ENCODE measurements around the gene SCG2.
"Not testable (repeated sequence)": the region's sequence is repeated elsewhere in the genome, so short reads cannot be mapped to it uniquely, and the experiment has no call there.

Gene SCG2

DNA sequence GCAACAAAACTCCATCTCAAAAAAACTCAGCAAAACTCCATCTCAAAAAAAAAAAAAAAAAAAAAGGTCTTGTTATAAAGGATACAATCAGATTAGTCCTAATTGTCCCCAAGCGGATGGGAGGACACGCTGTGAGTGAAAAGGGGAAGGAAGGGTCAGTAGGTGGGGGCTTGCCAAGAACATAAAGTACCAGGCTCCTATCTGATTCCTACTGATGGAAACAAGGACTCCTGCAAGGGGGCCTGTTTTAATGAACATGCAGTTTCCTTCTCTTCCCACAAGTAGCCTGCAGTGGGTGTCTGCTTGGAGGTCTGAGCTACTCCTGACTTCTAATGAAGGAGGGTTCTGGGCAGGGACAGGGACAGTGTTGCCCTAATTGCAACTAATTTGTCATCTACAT lies 7.9 kb downstream of the SCG2 start:
- no peaks in the 10 kb centered on the region for H3K36me3 ChIP-seq (ENCODE audit: insufficient read depth, low read length)
- H3F3A ChIP-seq (ENCODE audit: insufficient read depth, low read length) = no peaks in the 10 kb centered on the region
- H3K79me2 ChIP-seq (ENCODE audit: insufficient read depth, low read length) = no peaks in the 10 kb centered on the region
- H2AFZ ChIP-seq (ENCODE audit: low read length) = no peak overlapping the region
- no peak overlapping the region for H3K4me2 ChIP-seq (ENCODE audit: low read length)
- H3K27me3 ChIP-seq (ENCODE audit: insufficient read depth, low read length) = no peaks in the 10 kb centered on the region
- no peaks in the 10 kb centered on the region for H3K4me1 ChIP-seq (ENCODE audit: insufficient read depth, low read length, severe bottlenecking)
- H3K27ac ChIP-seq (ENCODE audit: low read depth, low read length, poor library complexity, severe bottlenecking) = no peak overlapping the region
- no peaks in the 10 kb centered on the region for H4K20me1 ChIP-seq (ENCODE audit: insufficient read depth, low read length)
- no peaks in the 10 kb centered on the region for H3K9me2 ChIP-seq (ENCODE audit: low read depth, low read length)
- H3K9me3 ChIP-seq (ENCODE audit: low read length) = no peaks in the 10 kb centered on the region
- no peak overlapping the region for H3K4me3 ChIP-seq (ENCODE audit: low read depth, low read length, poor library complexity, severe bottlenecking)
- no peak overlapping the region for H3K9ac ChIP-seq (ENCODE audit: low read length)
- TF ChIP-seq, protein P1, sequence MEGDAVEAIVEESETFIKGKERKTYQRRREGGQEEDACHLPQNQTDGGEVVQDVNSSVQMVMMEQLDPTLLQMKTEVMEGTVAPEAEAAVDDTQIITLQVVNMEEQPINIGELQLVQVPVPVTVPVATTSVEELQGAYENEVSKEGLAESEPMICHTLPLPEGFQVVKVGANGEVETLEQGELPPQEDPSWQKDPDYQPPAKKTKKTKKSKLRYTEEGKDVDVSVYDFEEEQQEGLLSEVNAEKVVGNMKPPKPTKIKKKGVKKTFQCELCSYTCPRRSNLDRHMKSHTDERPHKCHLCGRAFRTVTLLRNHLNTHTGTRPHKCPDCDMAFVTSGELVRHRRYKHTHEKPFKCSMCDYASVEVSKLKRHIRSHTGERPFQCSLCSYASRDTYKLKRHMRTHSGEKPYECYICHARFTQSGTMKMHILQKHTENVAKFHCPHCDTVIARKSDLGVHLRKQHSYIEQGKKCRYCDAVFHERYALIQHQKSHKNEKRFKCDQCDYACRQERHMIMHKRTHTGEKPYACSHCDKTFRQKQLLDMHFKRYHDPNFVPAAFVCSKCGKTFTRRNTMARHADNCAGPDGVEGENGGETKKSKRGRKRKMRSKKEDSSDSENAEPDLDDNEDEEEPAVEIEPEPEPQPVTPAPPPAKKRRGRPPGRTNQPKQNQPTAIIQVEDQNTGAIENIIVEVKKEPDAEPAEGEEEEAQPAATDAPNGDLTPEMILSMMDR (IDR thresholded peaks at IDR 0.05; ENCODE audit: low read length) = no peak
- TF ChIP-seq EZH2 (IDR thresholded peaks at IDR 0.05; ENCODE audit: borderline replicate concordance, low read length) = no peak

DNA sequence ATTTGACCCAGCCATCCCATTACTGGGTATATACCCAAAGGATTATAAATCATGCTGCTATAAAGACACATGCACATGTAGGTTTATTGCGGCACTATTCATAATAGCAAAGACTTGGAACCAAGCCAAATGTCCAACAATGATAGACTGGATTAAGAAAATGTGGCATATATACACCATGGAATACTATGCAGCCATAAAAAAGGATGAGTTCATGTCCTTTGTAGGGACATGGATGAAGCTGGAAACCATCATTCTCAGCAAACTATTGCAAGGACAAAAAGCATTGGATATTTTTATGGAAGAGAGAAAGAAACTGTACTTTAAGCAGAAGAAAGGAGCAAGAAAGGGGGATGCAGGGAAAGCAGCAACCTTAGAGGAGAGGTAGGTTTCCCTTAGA lies 9.5 kb downstream of the SCG2 start:
- H3K36me3 ChIP-seq (ENCODE audit: insufficient read depth, low read length); H3K4me1 ChIP-seq (ENCODE audit: insufficient read depth, low read length, severe bottlenecking); H3K27ac ChIP-seq (ENCODE audit: low read depth, low read length, poor library complexity, severe bottlenecking); H3K4me2 ChIP-seq (ENCODE audit: low read length); H3K79me2 ChIP-seq (ENCODE audit: insufficient read depth, low read length); H4K20me1 ChIP-seq (ENCODE audit: insufficient read depth, low read length); H3K9me2 ChIP-seq (ENCODE audit: low read depth, low read length); H2AFZ ChIP-seq (ENCODE audit: low read length); H3K9ac ChIP-seq (ENCODE audit: low read length); H3F3A ChIP-seq (ENCODE audit: insufficient read depth, low read length); H3K4me3 ChIP-seq (ENCODE audit: low read depth, low read length, poor library complexity, severe bottlenecking); H3K9me3 ChIP-seq (ENCODE audit: low read length); H3K27me3 ChIP-seq (ENCODE audit: insufficient read depth, low read length): not testable (repeated sequence)

DNA sequence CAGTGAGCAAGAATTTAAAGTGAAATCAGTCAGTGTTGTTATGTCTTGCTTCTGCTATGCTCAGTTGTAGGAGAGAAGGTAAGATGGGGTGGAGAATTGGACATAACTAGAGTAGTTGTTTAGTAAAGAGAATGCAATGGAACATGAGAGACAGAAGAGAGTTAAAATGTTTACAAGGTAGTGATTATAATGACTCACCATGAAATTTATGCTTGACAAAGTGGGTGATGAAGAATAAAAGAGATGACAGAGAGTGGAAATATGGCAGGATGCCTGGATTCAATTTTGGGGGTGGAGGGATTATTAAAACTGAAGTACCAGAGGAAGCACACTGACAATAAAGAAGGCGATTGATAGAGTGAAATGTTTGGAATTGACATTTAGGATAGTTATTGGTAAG lies 10.6 kb downstream of the SCG2 start:
- Histone ChIP-seq H3K9me2 (ENCODE audit: low read depth, low read length) (no peaks in the 10 kb centered on the region), H2AFZ (ENCODE audit: low read length) (no peak overlapping the region), H3K9ac (ENCODE audit: low read length) (no peak overlapping the region), H4K20me1 (ENCODE audit: insufficient read depth, low read length) (no peaks in the 10 kb centered on the region), H3K4me2 (ENCODE audit: low read length) (no peak overlapping the region), H3K9me3 (ENCODE audit: low read length) (no peaks in the 10 kb centered on the region), H3K79me2 (ENCODE audit: insufficient read depth, low read length) (no peaks in the 10 kb centered on the region), H3K27ac (ENCODE audit: low read depth, low read length, poor library complexity, severe bottlenecking) (no peak overlapping the region), H3F3A (ENCODE audit: insufficient read depth, low read length) (no peaks in the 10 kb centered on the region), H3K27me3 (ENCODE audit: insufficient read depth, low read length) (no peaks in the 10 kb centered on the region), H3K36me3 (ENCODE audit: insufficient read depth, low read length) (no peaks in the 10 kb centered on the region), H3K4me3 (ENCODE audit: low read depth, low read length, poor library complexity, severe bottlenecking) (no peak overlapping the region), H3K4me1 (ENCODE audit: insufficient read depth, low read length, severe bottlenecking) (no peaks in the 10 kb centered on the region)
- TF ChIP-seq EZH2 (IDR thresholded peaks at IDR 0.05; ENCODE audit: borderline replicate concordance, low read length) = no peak
- TF ChIP-seq, protein P1 (IDR thresholded peaks at IDR 0.05; ENCODE audit: low read length) = no peak

DNA sequence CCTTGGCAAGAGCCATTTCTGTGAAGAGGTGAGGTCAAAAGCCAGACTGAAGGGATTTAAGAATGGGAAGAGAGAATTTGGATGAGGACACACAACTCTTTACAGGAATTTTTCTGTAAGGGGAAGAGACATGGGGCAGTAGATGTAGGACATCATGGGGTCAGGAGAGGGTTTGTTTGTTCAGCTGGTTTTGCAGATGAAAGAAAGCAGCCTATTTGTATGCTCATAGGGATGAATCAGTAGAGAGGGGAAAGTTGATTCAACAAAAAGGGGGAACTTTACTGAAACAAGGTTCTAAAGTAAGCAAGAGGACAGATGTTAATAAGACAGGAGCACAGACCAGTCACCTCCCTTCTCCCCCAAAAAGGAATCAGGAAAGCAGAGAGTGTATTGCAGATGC lies 11.2 kb downstream of the SCG2 start:
- H3K4me2 ChIP-seq (ENCODE audit: low read length) = no peak overlapping the region
- H3K36me3 ChIP-seq (ENCODE audit: insufficient read depth, low read length) = no peaks in the 10 kb centered on the region
- no peak overlapping the region for H3K4me3 ChIP-seq (ENCODE audit: low read depth, low read length, poor library complexity, severe bottlenecking)
- no peaks in the 10 kb centered on the region for H3K9me2 ChIP-seq (ENCODE audit: low read depth, low read length)
- no peaks in the 10 kb centered on the region for H3K27me3 ChIP-seq (ENCODE audit: insufficient read depth, low read length)
- no peak overlapping the region for H2AFZ ChIP-seq (ENCODE audit: low read length)
- no peaks in the 10 kb centered on the region for H3F3A ChIP-seq (ENCODE audit: insufficient read depth, low read length)
- H3K4me1 ChIP-seq (ENCODE audit: insufficient read depth, low read length, severe bottlenecking) = no peaks in the 10 kb centered on the region
- TF ChIP-seq EZH2 (IDR thresholded peaks at IDR 0.05; ENCODE audit: borderline replicate concordance, low read length) = no peak
- TF ChIP-seq, protein P1 (IDR thresholded peaks at IDR 0.05; ENCODE audit: low read length) = no peak
- H3K9me3 ChIP-seq (ENCODE audit: low read length) = no peaks in the 10 kb centered on the region
- no peaks in the 10 kb centered on the region for H3K79me2 ChIP-seq (ENCODE audit: insufficient read depth, low read length)
- no peaks in the 10 kb centered on the region for H4K20me1 ChIP-seq (ENCODE audit: insufficient read depth, low read length)
- H3K27ac ChIP-seq (ENCODE audit: low read depth, low read length, poor library complexity, severe bottlenecking) = no peak overlapping the region
- no peak overlapping the region for H3K9ac ChIP-seq (ENCODE audit: low read length)
